Skeletal muscle cell (primary cell): Measurements from ENCODE around the gene CHMP6.
"Not testable (repeated sequence)": the region's sequence is repeated elsewhere in the genome, so short reads cannot be mapped to it uniquely, and the experiment has no call there.

Source experiments
- DNase-seq: peaks from one replicate; pipeline ENCODE4 v3.0.0-alpha.2; 2010; ENCODE audit warnings: low read depth
- H3K4me3 ChIP-seq: 2 replicates; pipeline ENCODE4 v1.5.1; 2011; ENCODE audit warnings: low read depth, mild to moderate bottlenecking, control low read depth, low read length, moderate library complexity

The CHMP6 gene

DNA sequence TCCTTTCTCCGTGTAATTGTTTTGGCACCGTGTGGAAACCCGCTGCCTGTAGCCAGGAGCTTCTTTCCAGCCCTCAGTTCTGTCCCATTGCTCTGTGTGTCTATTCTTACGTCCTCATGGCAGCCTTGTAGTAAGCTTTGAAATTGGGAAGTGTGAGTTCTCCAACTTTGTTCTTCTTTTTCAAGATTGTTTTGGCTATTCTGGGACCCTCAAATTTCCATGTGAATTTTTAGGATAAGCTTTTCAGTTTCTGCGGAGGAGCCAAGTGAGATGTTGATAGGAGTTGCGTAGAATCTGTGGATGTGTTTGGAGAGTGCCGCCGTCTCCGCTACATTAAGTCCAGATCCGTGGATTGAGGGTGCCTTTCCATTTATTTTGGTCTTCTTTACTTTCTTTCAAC, 15.2 kb downstream of the CHMP6 start:
- no peak for DNase-seq
- H3K4me3 ChIP-seq, result no peak overlapping the region

DNA sequence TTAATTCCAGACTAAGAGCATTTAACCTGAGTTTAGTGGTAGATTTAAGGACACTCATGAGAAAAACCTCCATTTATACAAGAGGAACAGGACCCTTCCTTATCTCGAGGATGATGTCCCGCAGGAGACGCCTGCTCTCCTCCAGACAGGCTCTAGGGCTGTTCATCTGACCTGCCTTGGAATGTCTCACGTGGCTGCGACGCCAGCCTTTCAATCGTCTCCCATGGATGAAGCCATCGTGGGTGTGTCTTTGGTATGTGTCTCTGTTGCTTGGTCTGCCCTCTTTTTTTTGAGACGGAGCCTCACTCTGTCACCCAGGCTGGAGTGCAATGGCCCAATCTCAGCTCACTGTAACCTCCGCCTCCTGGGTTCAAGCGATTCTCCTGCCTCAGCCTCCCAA, 16.5 kb downstream of the CHMP6 start:
- DNase-seq, result no peak
- H3K4me3 ChIP-seq, result no peak overlapping the region

DNA sequence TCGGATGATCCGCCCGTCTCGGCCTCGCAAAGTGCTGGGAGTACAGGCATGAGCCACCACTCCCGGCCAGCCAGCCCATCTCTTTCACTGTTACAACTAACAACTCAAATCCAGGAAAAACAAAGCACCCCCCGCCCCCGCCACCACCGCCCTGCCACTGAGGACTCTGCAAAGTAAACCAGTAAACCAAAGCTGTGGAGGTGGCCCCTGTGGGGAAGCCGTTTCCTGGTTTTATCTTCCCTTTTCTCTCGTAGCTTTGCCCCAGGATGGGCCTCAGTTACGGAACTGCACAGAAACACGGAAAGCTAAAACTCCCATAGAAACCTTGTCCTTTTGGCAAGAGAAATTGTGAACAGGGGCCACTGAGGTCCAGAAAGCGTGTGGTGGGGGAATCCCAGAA, 17.5 kb downstream of the CHMP6 start:
- no peak for DNase-seq
- no peak overlapping the region for H3K4me3 ChIP-seq

DNA sequence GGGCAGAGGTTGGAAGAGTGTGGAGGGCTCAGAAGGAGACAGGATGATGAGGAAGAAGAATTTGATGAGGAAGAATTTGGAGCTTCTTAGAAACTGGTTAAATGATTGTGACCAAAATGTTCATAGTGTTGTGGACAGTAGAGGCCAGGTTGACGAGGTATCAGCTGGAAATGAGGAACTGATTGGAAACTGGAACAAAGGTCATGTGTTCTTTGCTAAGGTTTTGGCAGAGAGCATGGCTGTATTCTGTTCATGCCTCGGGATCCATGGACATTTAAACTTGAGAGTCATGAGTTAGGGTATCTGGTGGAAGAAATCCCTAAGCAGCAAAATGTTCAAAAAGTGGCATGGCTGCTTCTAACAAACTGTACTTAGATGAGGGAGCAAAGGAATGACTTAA, 19.3 kb downstream of the CHMP6 start:
- no peak for DNase-seq
- no peak overlapping the region for H3K4me3 ChIP-seq

DNA sequence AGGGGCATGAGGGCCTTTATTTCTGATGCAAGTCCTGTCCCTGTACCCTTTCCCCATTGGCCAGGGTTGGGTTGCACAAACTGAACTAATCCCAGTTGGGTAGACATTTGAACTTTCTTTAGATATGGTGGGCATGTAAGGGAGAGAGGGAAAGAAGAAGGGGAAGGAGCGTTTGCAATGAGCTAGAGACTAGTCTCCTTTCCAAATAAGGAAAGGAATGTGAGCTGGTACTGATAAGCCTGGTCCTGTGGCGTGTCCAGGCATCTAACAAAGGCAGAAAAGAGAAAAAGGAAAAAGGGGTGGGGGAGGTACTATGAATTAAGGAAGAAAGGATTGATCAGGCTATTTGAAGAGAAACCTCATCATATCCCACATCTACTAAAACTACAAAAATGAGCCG, 20.3 kb downstream of the CHMP6 start:
- no peak overlapping the region for H3K4me3 ChIP-seq
- DNase-seq, result no peak

DNA sequence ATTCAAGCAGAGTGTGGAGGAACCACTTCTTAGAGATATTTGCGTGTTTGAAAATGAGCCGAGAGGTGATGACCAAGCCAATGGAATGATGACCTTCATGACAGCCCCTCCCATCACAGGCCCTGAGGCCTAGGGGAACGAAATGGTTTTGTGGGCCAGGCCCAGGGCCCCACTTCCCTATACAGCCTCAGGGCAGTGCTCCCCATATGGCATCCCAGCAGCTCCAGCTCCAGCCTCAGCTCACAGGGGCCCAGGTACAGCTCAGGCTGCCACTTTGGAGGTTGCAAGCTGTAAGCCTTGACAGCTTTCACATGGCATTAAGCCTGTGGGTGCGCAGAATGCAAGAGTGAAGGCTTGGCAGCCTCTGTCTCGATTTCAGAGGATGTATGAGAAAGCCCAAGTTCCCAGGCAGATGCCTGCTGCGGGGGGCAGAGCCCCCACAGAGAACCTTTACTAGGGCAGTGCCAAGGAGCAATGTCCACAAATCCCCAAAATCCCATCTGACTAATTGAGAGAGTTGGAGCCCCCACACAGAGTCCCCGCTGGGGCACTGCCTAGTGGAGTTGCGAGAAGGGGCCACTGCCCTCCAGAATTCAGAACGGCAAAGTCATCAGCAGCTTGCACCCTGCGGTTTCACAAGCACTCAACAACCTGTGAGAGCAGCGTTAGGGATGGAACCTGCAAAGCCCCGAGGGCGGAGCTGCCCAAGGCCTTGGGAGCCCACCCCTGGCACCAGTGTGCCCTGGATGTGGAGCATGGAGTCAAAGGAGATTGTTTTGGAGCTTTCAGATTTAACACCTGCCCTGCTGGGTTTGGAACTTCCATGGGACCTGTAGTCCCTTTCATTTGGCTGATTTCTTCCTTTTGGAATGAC, 21.2 kb downstream of the CHMP6 start:
- no peak for DNase-seq
- H3K4me3 ChIP-seq, result no peak overlapping the region

DNA sequence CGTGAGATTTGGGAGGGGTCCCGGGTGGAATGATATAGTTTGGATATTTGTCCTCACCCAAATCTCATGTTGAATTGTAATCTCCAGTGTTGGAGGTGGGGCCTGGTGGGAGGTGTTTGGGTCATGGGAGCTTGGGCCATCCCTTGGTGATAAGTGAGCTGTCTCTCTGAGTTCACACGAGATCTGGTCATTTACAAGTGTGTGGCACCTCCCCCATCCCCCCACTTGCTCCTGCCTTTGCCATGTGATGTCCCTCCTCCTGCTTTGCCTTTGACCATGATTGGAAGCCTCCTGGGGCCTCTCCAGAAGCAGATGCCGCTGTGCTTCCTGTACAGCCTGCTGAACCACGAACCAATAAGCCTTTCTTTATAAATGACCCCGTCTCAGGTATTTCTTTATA, 22.0 kb downstream of the CHMP6 start:
- no peak for DNase-seq
- no peak overlapping the region for H3K4me3 ChIP-seq

DNA sequence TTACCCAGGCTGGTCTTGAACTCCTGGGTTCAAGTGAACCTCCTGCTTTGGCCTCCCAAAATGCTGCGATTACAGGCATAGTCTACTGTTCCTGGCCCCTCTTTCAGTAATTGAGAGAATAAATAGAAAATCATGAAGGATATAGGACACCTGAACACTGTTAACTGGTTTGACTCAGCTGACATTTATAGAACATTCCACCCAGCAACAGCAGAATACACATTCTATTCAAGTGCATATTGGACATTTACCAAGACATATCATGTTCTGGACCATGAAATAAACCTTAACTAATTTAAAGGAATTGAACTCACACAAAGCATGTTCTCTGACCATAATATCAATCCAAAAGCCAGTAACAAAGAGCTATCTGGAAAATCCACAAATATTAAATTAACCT, 23.5 kb downstream of the CHMP6 start:
- no peak for DNase-seq
- no peak overlapping the region for H3K4me3 ChIP-seq

DNA sequence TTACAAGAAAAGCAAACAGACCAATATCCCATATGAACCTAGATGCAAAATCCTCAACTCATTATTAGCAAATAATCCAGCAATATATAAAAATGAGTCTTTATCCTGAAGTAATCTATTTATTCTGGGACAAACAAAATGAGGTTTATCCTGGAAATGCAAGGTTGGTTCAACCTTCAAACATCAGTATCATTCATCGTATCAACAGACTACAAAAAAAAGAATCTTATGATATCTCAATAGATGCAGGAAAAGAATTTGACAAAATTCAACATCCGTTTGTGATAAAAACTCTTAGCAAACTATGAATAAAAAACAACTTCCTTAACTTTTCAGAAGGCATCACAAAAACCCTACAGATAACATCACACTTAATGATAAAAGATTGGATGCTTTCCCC, 24.9 kb downstream of the CHMP6 start:
- no peak for DNase-seq
- H3K4me3 ChIP-seq, result no peak overlapping the region

DNA sequence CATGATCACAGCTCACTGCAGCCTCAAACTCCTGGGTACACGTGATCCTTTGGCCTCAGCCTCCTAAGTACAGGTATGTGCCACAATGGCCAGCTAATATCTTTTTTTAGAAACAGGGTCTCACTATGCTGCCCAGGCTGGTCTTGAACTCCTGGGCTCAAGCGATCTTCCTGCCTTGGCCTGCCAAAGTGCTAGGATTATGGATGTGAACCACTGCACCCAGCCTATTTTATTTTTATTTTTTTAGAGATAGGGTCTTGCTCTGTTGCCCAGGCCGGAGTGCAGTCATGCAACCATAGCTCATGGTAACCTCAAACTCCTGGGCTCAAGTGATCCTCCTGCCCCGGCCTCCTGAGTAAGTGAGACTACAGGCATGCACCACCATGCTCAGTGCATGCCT, 25.7 kb downstream of the CHMP6 start:
- H3K4me3 ChIP-seq, DNase-seq: not testable (repeated sequence)

DNA sequence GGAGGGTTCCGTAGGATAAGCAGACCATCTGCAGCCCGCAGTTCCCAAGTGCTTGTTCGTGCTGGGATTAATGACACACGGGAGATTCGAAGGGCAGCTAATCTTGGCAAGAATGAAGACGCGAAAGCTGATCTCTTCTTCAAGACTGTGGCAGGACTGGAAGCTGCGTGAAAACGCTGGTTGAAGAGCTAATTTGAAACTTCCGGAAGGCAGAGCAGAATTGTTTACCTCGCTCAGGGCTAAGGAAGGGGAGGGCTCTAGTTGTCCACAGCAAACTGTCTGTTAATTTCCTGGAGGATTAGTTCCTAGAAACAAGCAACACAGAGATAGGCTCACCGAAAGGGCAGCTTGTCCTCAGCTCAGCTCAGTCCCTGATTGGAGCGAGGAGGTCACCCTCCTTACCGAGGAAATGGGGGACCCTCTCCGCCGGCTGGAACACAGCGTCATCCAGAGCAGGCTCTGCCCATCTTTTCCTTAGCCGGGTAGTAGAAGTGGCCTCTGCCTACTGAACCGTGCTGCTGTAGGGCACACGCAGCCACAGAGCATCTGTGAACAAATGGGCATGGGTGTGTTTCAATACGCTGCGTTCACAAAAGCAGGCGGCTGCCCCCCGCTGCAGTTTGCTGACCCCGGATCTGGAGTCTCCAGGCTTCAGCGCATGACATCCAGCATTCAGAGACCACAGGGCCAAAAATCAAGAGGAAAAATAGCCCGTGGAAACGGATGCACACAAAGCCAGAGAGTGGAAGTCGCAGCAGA, 26.6 kb downstream of the CHMP6 start:
- peak overlapping the region; percentile 26 for H3K4me3 ChIP-seq
- no peak for DNase-seq

DNA sequence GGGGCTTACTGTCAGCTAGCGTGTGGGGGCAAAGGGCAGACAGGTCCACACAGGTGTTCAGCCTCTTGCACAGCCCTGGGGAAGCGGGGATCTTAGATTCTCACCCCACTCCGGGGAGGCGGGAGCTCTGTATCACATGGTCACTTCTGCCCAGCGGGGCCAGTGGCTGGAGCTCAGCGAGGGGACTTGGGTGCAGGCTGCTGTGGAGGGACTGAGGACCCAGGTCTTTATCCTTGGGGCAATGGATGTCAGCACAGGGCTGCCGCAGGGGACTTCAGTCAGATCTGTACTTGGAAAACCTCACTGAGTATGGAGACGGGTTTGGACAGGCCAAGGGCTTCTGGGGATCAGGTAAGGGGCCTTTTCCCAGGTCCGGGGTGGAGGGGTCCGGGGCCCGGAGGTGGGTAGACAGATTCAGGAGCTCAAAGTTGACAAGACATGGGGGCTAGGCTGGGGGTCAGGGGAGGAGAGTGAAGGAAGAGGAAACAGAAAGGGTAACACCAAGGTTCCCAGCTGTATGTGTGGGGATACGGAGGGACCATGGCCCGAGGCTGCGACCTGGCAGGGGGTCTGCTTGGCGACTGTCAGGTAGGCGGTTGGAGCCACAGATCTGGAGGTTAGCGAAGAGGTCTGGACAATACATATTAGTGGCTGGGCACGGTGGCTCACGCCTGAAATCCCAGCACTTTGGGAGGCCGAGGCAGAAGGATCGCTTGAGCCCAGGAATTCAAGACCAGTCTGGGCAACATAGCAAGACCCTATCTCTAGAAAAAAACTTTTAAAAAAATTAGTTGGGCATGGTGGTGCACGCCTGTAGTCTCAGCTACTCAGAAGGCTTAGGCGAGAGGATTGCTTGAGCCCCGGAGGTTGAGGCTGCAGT, 28.2 kb downstream of the CHMP6 start:
- H3K4me3 ChIP-seq, result no peak overlapping the region
- DNase-seq, result no peak

DNA sequence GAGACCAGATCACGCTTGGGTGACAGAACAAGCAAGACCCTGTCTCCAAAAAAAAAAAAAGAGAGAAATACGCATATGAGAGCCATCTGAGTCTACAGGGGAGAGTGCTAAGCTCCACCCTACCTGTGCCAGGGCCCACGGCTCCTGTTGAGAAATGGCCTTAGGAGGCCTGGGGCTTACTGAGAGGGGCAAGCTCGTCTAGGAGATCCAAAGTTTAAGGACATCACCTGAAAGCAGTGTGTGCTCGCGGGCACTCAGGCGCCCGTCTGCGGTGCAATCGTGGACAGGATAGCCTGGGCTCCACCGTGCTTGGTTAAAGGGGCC, 28.8 kb downstream of the CHMP6 start:
- no peak overlapping the region for H3K4me3 ChIP-seq
- no peak for DNase-seq

DNA sequence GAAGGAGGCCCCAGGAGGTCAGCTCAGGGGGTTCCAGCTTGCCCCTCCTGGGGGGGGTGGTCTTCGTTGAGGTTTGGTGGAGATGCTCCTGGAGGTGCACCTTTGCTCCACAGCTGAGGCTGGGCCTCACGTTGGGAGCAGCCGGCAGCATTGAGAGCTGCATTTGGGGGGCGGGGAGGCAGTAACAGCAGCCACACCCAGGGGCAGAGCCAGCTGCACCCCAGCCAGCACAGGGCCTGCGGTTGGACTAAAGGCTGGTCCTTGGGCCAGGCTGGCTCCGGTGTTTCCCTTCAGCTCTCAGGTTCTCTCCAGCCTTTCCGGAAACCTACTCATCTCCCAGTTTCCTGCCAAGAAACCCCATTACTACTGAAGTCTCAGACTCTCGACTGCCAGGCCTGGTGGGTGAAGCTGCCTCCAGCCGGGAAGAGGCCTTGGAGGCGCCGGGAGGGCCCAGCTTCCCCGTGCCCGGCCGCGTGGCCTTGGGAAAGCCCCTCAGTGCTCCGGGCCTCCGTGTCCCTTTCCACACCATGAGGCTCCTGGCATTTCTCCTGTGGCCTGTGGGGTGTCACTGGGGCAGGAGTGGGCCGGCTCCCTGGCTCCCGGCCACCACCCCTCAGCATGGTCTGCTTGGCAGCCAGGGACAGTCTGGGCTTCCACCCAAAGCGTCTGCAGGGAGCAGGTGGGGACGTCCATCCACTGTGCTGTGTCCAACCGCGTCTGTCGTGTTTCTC, 29.3 kb downstream of the CHMP6 start:
- no peak overlapping the region for H3K4me3 ChIP-seq
- DNase-seq, result no peak

DNA sequence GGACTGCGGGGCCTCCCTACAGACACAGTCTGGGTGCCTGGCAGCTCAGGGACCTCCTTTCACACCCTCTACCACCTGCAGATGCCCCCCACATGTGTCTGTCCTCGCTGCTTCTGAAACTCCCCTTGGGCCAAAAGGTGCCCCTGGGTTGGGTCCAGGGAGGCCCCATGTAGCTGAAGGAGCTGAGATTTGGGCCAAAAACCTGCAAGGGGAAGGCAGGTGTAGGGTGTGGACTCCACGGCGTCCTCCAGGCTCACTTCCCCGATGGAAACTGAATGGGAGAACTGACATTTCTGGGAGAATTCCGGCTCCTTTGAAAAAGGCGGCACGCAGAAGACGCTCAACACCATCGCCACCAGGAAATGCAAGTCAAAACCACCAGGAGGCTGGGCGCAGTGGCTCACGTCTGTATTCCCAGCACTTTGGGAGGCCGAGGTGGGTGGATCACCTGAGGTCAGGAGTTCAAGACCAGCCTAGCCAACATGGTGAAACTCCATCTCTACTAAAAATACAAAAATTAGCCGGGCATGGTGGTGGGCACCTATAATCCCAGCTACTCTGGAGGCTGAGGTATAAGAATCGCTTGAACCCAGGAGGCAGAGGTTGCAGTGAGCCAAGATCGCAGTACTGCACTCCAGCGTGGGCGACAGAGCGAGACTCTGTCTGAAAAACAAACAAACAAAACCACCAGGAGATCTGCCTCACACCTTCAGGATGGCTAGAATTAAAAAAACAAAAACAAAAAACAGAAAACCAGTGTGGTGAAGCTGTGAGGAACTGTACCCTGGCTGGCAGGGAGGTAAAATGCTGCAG, 30.1 kb downstream of the CHMP6 start:
- no peak overlapping the region for H3K4me3 ChIP-seq
- DNase-seq, result no peak

DNA sequence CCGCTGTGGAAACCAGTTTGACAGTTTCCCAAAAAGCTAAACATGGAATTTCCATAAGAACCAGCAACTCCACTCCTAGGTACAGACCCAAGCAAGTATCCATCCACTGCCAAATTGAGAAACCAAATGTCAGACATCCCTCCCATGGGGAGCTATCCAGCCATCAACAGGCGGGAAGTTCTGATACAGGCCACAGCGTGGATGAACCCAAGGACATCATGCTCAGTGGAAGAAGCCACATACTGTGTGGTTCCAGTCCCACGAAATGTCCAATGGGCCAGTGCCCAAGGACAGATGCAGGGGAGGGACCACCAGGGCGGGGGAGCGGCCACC, 30.7 kb downstream of the CHMP6 start:
- no peak for DNase-seq
- no peak overlapping the region for H3K4me3 ChIP-seq

DNA sequence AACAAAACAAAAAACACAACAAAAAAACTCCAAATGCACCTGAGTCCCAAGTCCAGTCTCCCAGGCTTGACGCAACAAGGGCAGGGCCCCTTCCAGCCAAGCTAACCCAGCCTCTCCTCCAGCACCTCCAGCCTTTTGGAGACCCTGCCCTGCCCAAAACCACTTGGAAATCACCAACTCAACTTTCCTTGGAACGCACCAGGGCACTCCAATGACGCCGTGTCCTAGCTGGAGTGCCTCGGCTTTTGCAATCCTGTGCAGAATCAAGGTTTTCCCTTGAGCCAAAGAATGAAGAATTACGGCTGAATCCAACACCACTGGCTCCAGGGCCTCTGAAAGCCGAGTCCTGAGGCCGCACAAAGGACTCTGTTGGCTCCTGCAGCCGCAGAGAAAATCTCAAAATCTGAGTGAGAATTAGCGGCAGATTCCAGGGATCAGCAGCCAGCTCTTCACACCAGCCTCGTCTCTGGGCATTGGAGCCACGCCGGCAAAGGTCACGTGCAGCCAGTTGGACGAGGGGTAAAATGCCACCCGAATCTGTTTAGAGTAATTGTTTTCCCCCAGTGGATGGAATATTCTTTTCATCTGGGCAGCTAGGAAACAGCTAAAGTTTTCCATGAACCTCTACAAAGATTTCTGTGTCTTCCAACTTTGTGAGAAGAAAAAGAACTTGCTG, 33.6 kb downstream of the CHMP6 start:
- H3K4me3 ChIP-seq, result no peak overlapping the region
- no peak for DNase-seq

DNA sequence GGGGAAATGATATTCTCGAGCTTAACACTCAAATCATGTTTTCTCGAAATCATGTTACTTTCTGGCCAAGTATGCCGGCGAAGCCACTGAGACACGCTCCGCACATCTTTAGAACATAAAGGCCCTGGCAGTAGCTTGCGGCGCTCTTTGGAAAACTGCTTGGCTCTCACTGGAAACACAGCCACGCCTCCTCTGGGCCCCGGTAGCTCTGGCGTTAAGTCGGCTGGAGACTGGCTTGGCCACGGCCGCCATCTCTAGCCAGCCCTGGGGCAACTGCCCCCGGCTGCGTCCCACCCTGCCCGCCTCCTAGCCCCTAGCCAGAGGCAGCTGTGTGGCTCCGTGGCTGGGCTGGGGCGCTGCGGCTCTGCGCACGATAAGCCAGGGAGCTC, 34.1 kb downstream of the CHMP6 start:
- no peak overlapping the region for H3K4me3 ChIP-seq
- no peak for DNase-seq
